Measurements from ENCODE around the gene ST8SIA4. TPM values are rescaled to one million over a fixed set of nuclear protein-coding genes. Genes with fewer than 3 reads are reported as not detected.

ST8SIA4 gene
- total RNA-seq, 1 donor from 2014 or later: 62.3 TPM

GRCh38 chr5:100898504-100899346 is 4.4 kb downstream of the ST8SIA4 start:
- peaks cover 40% of the 10 kb centered on the region for H3K4me1 Mint-ChIP-seq

GRCh38 chr5:100896054-100896453 is 7.0 kb downstream of the ST8SIA4 start:
- peaks cover 46% of the 10 kb centered on the region for H3K4me1 Mint-ChIP-seq
- no peak for DNase-seq
- no peaks in the 10 kb centered on the region for H3K27me3 Mint-ChIP-seq
- H3K9me3 Mint-ChIP-seq: peaks cover 4% of the 10 kb centered on the region
- peaks cover 52% of the 10 kb centered on the region for H3K36me3 Mint-ChIP-seq (ENCODE audit: low read depth)
- H3K4me3 Mint-ChIP-seq: peak overlapping the region; percentile 42
- intact Hi-C loops (cut with micrococcal nuclease): no loop called here
- H3K27ac Mint-ChIP-seq: peak overlapping the region; percentile 59

More at GRCh38 chr5:100898504-100899346, 4.4 kb downstream of the ST8SIA4 start:
- H3K36me3 Mint-ChIP-seq (ENCODE audit: low read depth): peaks cover 51% of the 10 kb centered on the region
- intact Hi-C loops (cut with micrococcal nuclease): no loop called here
- no peak for DNase-seq
- peak overlapping the region; percentile 97 for H3K27ac Mint-ChIP-seq
- peaks cover 4% of the 10 kb centered on the region for H3K9me3 Mint-ChIP-seq
- H3K4me3 Mint-ChIP-seq: peak overlapping the region; percentile 71
- no peaks in the 10 kb centered on the region for H3K27me3 Mint-ChIP-seq

- H3K27me3 Mint-ChIP-seq: no peaks in the 10 kb centered on the region
- H3K4me3 Mint-ChIP-seq: peak overlapping the region; percentile 80
- no peak for DNase-seq
- H3K27ac Mint-ChIP-seq: peak overlapping the region; percentile 92
- peaks cover 51% of the 10 kb centered on the region for H3K4me1 Mint-ChIP-seq
- intact Hi-C loops (cut with micrococcal nuclease): loop anchor here (1.0 to 2.0 kb wide), 5 partner anchors 10 to 64 kb away; no protein-coding TSS in a partner anchor
- H3K9me3 Mint-ChIP-seq: peaks cover 3% of the 10 kb centered on the region
- H3K36me3 Mint-ChIP-seq (ENCODE audit: low read depth): peaks cover 43% of the 10 kb centered on the region
Measured at GRCh38 chr5:100890461-100891008, 12.5 kb downstream of the ST8SIA4 start.

- peak overlapping the region; percentile 92 for H3K27ac Mint-ChIP-seq
- peaks cover 39% of the 10 kb centered on the region for H3K36me3 Mint-ChIP-seq (ENCODE audit: low read depth)
- DNase-seq: no peak
- H3K27me3 Mint-ChIP-seq: no peaks in the 10 kb centered on the region
- H3K4me1 Mint-ChIP-seq: peaks cover 49% of the 10 kb centered on the region
- H3K9me3 Mint-ChIP-seq: peaks cover 5% of the 10 kb centered on the region
- peak overlapping the region; percentile 80 for H3K4me3 Mint-ChIP-seq
- intact Hi-C loops (cut with micrococcal nuclease): loop anchor here (1.0 to 2.0 kb wide), 7 partner anchors 10 to 110 kb away; no protein-coding TSS in a partner anchor
Measured at GRCh38 chr5:100889896-100890295, 13.2 kb downstream of the ST8SIA4 start.

DNA sequence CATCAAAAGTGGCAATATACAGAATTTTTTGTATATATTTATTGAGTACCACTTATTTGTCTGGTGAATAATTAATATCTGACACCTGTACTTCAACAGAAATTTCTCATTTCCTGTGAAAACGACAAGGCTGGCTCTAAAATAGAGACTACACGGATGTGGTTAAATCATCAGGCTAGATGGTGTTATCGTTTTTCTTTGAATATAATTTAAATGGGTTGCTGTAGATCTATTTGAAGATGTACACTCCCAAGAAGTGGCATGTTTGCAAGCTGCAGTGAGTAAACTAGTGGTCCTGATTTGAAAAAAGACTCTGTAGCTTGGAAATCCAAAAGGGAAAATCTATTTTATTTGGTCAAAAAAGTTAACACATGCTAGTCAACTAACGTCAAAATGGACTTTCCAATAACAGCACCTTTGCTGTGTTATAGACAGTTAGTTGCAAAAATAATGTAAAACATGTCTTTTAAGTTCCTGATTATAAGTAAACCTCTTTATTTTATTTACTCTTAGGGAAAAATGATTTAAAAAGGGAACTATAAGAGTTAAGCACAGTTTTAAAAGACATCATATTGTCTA is 13.8 kb downstream of the ST8SIA4 start:
- Mint-ChIP-seq H3K27ac (peak overlapping the region; percentile 92), H3K4me3 (peak overlapping the region; percentile 79), H3K27me3 (no peaks in the 10 kb centered on the region), H3K9me3 (peaks cover 10% of the 10 kb centered on the region), H3K4me1 (peaks cover 49% of the 10 kb centered on the region), H3K36me3 (ENCODE audit: low read depth) (peaks cover 40% of the 10 kb centered on the region)
- DNase-seq: peak; percentile 69
- intact Hi-C loops (cut with micrococcal nuclease): loop anchor here (1.0 kb wide), 2 partner anchors 17 to 109 kb away; no protein-coding TSS in a partner anchor

DNA sequence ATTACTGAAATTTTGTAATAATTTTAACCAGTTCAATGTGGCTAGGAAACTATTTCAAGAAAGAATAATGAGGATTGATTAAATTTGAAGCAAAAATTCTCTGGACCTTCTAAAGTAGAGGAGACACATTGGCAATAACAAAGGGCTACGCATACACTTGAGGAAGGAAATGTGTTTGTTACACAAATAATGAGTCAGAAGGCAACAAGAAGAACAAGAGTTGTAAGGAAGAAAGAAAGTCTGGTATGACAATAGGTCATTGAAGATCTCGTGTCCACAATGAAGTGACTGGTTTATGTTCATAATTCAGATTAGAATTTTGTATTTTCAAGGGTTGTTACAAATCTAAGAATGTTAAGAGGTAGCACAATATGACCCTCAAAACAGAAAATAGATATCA is 25.8 kb downstream of the ST8SIA4 start:
- no peak for DNase-seq
- Mint-ChIP-seq H3K27ac (no peak overlapping the region), H3K27me3 (no peaks in the 10 kb centered on the region), H3K4me1 (peaks cover 38% of the 10 kb centered on the region), H3K36me3 (ENCODE audit: low read depth) (peaks cover 70% of the 10 kb centered on the region), H3K4me3 (no peak overlapping the region), H3K9me3 (peaks cover 16% of the 10 kb centered on the region)
- intact Hi-C loops (cut with micrococcal nuclease): no loop called here

DNA sequence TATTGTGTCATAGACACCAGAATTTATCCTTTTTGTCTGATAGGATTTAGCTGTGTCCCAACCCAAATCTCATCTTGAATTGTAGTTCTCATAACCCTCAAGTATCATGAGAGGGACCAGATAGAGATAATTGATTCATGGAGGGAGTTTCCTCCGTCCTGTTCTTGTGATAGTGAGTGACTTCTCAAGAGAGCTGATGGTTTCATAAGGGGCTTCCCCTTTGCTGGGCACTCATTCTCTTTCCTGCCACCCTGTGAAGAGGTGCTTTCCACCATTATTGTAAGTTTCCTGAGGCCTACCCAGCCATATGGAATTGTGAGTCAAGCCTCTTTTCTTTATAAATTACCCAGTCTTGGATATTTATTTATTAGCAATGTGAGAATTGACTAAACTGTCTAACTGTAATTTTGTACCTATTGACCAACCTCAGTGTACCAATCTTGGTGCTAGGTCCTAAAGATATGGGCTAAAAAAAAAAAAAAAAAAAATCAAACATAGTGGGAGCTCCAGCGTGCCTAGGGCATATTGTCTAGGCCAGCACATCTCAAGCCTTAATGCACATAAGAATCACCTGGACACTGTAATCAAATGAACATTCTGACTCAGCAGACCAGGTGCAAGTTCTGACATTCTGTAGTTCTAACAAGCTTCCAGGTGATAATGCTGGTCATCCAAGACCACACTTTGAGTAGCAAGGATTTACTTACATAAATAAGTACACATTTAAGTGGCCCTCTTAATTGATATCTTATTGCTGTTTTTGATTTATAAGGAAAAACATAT is 30.5 kb downstream of the ST8SIA4 start:
- Mint-ChIP-seq H3K36me3 (ENCODE audit: low read depth) (peaks cover 75% of the 10 kb centered on the region), H3K4me1 (peaks cover 38% of the 10 kb centered on the region), H3K9me3 (peaks cover 19% of the 10 kb centered on the region), H3K27ac (peak overlapping the region; percentile 48), H3K4me3 (no peak overlapping the region), H3K27me3 (no peaks in the 10 kb centered on the region)
- intact Hi-C loops (cut with micrococcal nuclease): loop anchor here (1.0 kb wide), 4 partner anchors 11 to 28 kb away; no protein-coding TSS in a partner anchor
- DNase-seq: no peak

GRCh38 chr5:100867039-100867562 is 36.0 kb downstream of the ST8SIA4 start:
- H3K27ac Mint-ChIP-seq: peak overlapping the region; percentile 12
- H3K36me3 Mint-ChIP-seq (ENCODE audit: low read depth): peaks cover 68% of the 10 kb centered on the region
- DNase-seq: no peak
- H3K4me3 Mint-ChIP-seq: no peak overlapping the region
- peaks cover 36% of the 10 kb centered on the region for H3K4me1 Mint-ChIP-seq
- H3K27me3 Mint-ChIP-seq: no peaks in the 10 kb centered on the region
- peaks cover 23% of the 10 kb centered on the region for H3K9me3 Mint-ChIP-seq
- intact Hi-C loops (cut with micrococcal nuclease): no loop called here

GRCh38 chr5:100864931-100865330 is 38.2 kb downstream of the ST8SIA4 start:
- no peak overlapping the region for H3K27ac Mint-ChIP-seq
- H3K9me3 Mint-ChIP-seq: peaks cover 23% of the 10 kb centered on the region
- DNase-seq: no peak
- H3K36me3 Mint-ChIP-seq (ENCODE audit: low read depth): peaks cover 68% of the 10 kb centered on the region
- no peak overlapping the region for H3K4me3 Mint-ChIP-seq
- intact Hi-C loops (cut with micrococcal nuclease): no loop called here
- H3K4me1 Mint-ChIP-seq: peaks cover 48% of the 10 kb centered on the region
- no peaks in the 10 kb centered on the region for H3K27me3 Mint-ChIP-seq

- DNase-seq: no peak
- H3K36me3 Mint-ChIP-seq (ENCODE audit: low read depth): peaks cover 60% of the 10 kb centered on the region
- peaks cover 49% of the 10 kb centered on the region for H3K4me1 Mint-ChIP-seq
- H3K9me3 Mint-ChIP-seq: peaks cover 21% of the 10 kb centered on the region
- H3K27ac Mint-ChIP-seq: no peak overlapping the region
- H3K4me3 Mint-ChIP-seq: no peak overlapping the region
- intact Hi-C loops (cut with micrococcal nuclease): no loop called here
- no peaks in the 10 kb centered on the region for H3K27me3 Mint-ChIP-seq
Measured at GRCh38 chr5:100863739-100864138, 39.3 kb downstream of the ST8SIA4 start.

DNA sequence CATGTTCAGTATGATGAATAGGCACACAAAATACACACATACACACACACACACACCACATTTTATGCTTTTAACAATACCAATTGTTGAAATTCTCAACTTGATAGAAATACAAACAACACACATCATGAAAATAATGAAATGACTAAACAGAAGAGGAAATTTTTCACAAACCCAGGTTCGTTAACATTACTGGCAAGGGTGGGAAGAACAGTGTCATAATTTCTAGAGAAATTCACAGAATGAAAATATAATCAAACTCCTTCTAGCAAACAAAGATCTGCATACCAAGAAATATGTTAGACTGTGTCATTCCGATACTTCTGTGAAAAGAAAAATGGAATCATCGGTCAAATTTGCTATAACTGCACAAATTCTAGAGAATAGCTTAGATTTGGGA is 41.9 kb downstream of the ST8SIA4 start:
- H3K36me3 Mint-ChIP-seq (ENCODE audit: low read depth): peaks cover 52% of the 10 kb centered on the region
- H3K4me1 Mint-ChIP-seq: peaks cover 47% of the 10 kb centered on the region
- H3K27ac Mint-ChIP-seq: peak overlapping the region; percentile 88
- H3K4me3 Mint-ChIP-seq: peak overlapping the region; percentile 13
- no peak for DNase-seq
- intact Hi-C loops (cut with micrococcal nuclease): loop anchor here (1.0 to 2.0 kb wide), 7 partner anchors 8 to 81 kb away; no protein-coding TSS in a partner anchor
- peaks cover 13% of the 10 kb centered on the region for H3K9me3 Mint-ChIP-seq
- H3K27me3 Mint-ChIP-seq: no peaks in the 10 kb centered on the region

GRCh38 chr5:100860407-100860806 is 42.7 kb downstream of the ST8SIA4 start:
- intact Hi-C loops (cut with micrococcal nuclease): loop anchor here (2.0 kb wide), 1 partner anchor 34 kb away; no protein-coding TSS in a partner anchor
- peaks cover 44% of the 10 kb centered on the region for H3K4me1 Mint-ChIP-seq
- peaks cover 52% of the 10 kb centered on the region for H3K36me3 Mint-ChIP-seq (ENCODE audit: low read depth)
- no peaks in the 10 kb centered on the region for H3K27me3 Mint-ChIP-seq
- H3K9me3 Mint-ChIP-seq: peaks cover 13% of the 10 kb centered on the region
- H3K4me3 Mint-ChIP-seq: peak overlapping the region; percentile 27
- H3K27ac Mint-ChIP-seq: peak overlapping the region; percentile 88
- DNase-seq: no peak

DNA sequence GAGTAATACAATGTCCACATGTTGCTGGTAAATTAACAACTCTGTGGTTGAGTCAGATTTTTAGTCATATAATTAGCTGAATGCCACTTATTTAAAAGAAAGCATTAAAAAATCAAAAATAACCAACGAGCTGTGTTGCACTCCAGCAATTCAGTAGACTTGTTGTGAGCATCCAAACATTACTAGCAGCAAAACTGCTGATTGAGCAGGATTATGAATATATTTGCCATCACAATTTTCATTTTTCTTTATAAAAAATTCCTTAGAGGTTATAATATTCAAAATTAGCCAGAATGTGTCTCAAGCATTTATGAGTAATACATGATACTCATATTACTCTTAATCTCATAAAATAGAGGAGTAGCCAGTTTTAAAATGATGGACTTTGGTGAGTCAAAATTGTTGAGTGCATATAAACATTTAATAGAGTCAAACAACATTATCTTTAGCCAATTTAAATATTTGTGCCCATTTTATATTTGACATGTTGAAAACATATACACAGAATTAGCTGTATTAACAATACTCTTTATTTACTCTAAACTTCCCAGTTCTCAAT is 44.0 kb downstream of the ST8SIA4 start:
- Mint-ChIP-seq H3K9me3 (peaks cover 14% of the 10 kb centered on the region), H3K4me3 (no peak overlapping the region), H3K27ac (no peak overlapping the region), H3K27me3 (no peaks in the 10 kb centered on the region), H3K4me1 (peaks cover 47% of the 10 kb centered on the region), H3K36me3 (ENCODE audit: low read depth) (peaks cover 53% of the 10 kb centered on the region)
- DNase-seq: no peak
- intact Hi-C loops (cut with micrococcal nuclease): no loop called here

Measured in activated CD4-positive, alpha-beta T cell treated with anti-CD3 and anti-CD28 coated beads, Interleukin-2, amount 10 ng/mL, durations not matched to agents 24 days and 14 days (primary cell).